Central memory CD4-positive, alpha-beta T cell (primary cell): ENCODE data around the gene CLDN19.
A peak's percentile ranks its signal among the peaks of the same experiment; 100 is the strongest.

Source experiments
- DNase-seq: peaks from one replicate; pipeline ENCODE4 v3.0.0; 2022

CLDN19 gene

GRCh38 chr1:42692911-42693310 lies 47.1 kb downstream of the CLDN19 start:
- no peak for DNase-seq

- DNase-seq, result no peak
Measured at GRCh38 chr1:42692461-42692860, 47.6 kb downstream of the CLDN19 start.

GRCh38 chr1:42691157-42691498 lies 48.9 kb downstream of the CLDN19 start:
- no peak for DNase-seq

GRCh38 chr1:42690477-42691156 lies 49.4 kb downstream of the CLDN19 start:
- DNase-seq, result no peak

- no peak for DNase-seq
Measured at GRCh38 chr1:42689912-42690311, 50.1 kb downstream of the CLDN19 start.

GRCh38 chr1:42686418-42686817 lies 53.6 kb downstream of the CLDN19 start:
- no peak for DNase-seq

- DNase-seq, result peak; percentile 18
Measured at GRCh38 chr1:42684139-42684538, 55.9 kb downstream of the CLDN19 start.
